MM.1S (cell line): ENCODE data around the gene TRPV4.

Experiments used
- EZH2 ChIP-seq: fragments of 300-600 bp; sonication (generic); optimal IDR thresholded peaks from 2 replicates; pipeline ENCODE3; 2017; ENCODE audit warnings: low read depth, mild to moderate bottlenecking, antibody characterized with exemption, low read length, mixed read lengths
- TF ChIP-seq, protein P1 (sequence below): fragments of 300-600 bp; sonication (generic); IDR thresholded peaks from 2 replicates; pipeline ENCODE4 v1.5.1; 2016; ENCODE audit warnings: antibody characterized with exemption, low read length, mixed read lengths

DNA sequence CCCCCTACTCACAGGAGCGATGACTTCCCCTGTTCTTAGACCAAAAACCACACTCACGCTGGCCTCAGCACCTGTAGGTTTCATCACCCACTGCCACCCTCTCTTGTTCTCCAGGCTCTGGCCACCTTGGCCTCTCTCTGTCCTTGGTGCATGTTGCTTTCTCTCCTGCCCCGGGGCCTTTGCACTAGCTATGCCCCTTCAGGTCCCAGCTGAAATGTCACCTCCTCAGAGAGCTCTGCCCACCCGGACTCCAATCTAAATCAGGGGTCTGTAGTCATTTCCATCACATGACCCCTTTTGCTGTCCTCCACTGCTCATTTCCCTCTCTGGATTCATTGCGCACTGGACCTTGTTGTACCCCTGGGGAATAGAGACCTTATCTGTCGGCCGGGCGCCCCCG is 8.2 kb upstream of the TRPV4 start:
- TF ChIP-seq, protein P1, sequence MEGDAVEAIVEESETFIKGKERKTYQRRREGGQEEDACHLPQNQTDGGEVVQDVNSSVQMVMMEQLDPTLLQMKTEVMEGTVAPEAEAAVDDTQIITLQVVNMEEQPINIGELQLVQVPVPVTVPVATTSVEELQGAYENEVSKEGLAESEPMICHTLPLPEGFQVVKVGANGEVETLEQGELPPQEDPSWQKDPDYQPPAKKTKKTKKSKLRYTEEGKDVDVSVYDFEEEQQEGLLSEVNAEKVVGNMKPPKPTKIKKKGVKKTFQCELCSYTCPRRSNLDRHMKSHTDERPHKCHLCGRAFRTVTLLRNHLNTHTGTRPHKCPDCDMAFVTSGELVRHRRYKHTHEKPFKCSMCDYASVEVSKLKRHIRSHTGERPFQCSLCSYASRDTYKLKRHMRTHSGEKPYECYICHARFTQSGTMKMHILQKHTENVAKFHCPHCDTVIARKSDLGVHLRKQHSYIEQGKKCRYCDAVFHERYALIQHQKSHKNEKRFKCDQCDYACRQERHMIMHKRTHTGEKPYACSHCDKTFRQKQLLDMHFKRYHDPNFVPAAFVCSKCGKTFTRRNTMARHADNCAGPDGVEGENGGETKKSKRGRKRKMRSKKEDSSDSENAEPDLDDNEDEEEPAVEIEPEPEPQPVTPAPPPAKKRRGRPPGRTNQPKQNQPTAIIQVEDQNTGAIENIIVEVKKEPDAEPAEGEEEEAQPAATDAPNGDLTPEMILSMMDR = no peak
- no peak for TF ChIP-seq EZH2
